ENCODE data around the gene SERTM1.

- TF ChIP-seq CTCF (IDR thresholded peaks at IDR 0.05), result peak; percentile 39 to 74 (median 63)
- no peak for TF ChIP-seq POLR2A (IDR thresholded peaks at IDR 0.05)
These were observed 62.4 kb downstream of the SERTM1 start for GRCh38 chr13:36736119-36736726.
